ENCODE measurements around the gene CDH8. TPM values are rescaled to one million over a fixed set of nuclear protein-coding genes. Genes with fewer than 3 reads are reported as not detected.

Gene CDH8
- total RNA-seq, 1 experiment from 2014 or later: 0.59 TPM

GRCh38 chr16:61644736-61645135 is 391.5 kb downstream of the CDH8 start:
- DNase-seq (ENCODE audit: low read depth): no peak

- no peak for DNase-seq (ENCODE audit: low read depth)
Measured at GRCh38 chr16:61617219-61617783, 418.9 kb downstream of the CDH8 start.

GRCh38 chr16:61616088-61616487 is 420.1 kb downstream of the CDH8 start:
- DNase-seq (ENCODE audit: low read depth): no peak

GRCh38 chr16:61611847-61612491 is 424.3 kb downstream of the CDH8 start:
- no peak for DNase-seq (ENCODE audit: low read depth)

GRCh38 chr16:61606581-61606980 is 429.7 kb downstream of the CDH8 start:
- no peak for DNase-seq (ENCODE audit: low read depth)

All from M059J (cell line).